OCI-LY1 (cell line): ENCODE measurements around the gene PROCA1.

Experiments used
- H2AFZ ChIP-seq: fragments of 200-600 bp; sonication (generic), shearing (Covaris generic); 2 replicates; pipeline ENCODE4 v1.6.0; 2014; ENCODE audit warnings: antibody characterized with exemption, mild to moderate bottlenecking, low read length
- H3F3A ChIP-seq: fragments of 200-600 bp; sonication (generic), shearing (Covaris generic); 2 replicates; pipeline ENCODE4 v1.6.0; 2014; ENCODE audit warnings: mild to moderate bottlenecking, antibody characterized with exemption, low read length, moderate library complexity; ENCODE audit not compliant: insufficient read depth
- H3K27ac ChIP-seq: fragments of 200-600 bp; sonication (generic); 2 replicates; pipeline ENCODE4 v1.5.1; 2014; ENCODE audit warnings: low read length, mixed run types, mild to moderate bottlenecking, low read depth; ENCODE audit not compliant: poor library complexity, severe bottlenecking
- H3K27me3 ChIP-seq: fragments of 200-600 bp; sonication (generic); 2 replicates; pipeline ENCODE4 v1.6.0; 2014; ENCODE audit warnings: antibody characterized with exemption, mild to moderate bottlenecking, low read length, moderate library complexity; ENCODE audit not compliant: insufficient read depth
- H3K36me3 ChIP-seq: fragments of 200-600 bp; sonication (generic); 2 replicates; pipeline ENCODE4 v1.6.1; 2014; ENCODE audit warnings: mild to moderate bottlenecking, antibody characterized with exemption, low read length, moderate library complexity, mixed read lengths; ENCODE audit not compliant: insufficient read depth
- H3K4me1 ChIP-seq: fragments of 200-600 bp; sonication (generic); 2 replicates; pipeline ENCODE4 v1.5.1; 2014; ENCODE audit warnings: mild to moderate bottlenecking, low read length, moderate library complexity; ENCODE audit not compliant: insufficient read depth, severe bottlenecking
- H3K4me2 ChIP-seq: fragments of 200-600 bp; sonication (generic), shearing (Covaris generic); 2 replicates; pipeline ENCODE4 v1.6.1; 2014; ENCODE audit warnings: low read length
- H3K4me3 ChIP-seq: fragments of 200-600 bp; sonication (generic); 2 replicates; pipeline ENCODE4 v1.5.1; 2014; ENCODE audit warnings: low read length, low read depth, mild to moderate bottlenecking, mixed read lengths; ENCODE audit not compliant: poor library complexity, severe bottlenecking
- H3K79me2 ChIP-seq: fragments of 200-600 bp; shearing (Covaris generic); 2 replicates; pipeline ENCODE4 v1.6.1; 2016; ENCODE audit warnings: mixed run types, low read length, mixed read lengths; ENCODE audit not compliant: insufficient read depth
- H3K9ac ChIP-seq: fragments of 200-600 bp; sonication (generic), shearing (Covaris generic); 2 replicates; pipeline ENCODE4 v1.6.1; 2014; ENCODE audit warnings: mild to moderate bottlenecking, low read length, mixed read lengths
- H3K9me2 ChIP-seq: fragments of 200-600 bp; sonication (generic), shearing (Covaris generic); 2 replicates; pipeline ENCODE4 v1.6.1; 2014; ENCODE audit warnings: low read depth, mild to moderate bottlenecking, low read length, mixed read lengths
- H3K9me3 ChIP-seq: fragments of 200-600 bp; shearing (Covaris generic); 2 replicates; pipeline ENCODE4 v1.6.1; 2014; ENCODE audit warnings: low read length, mixed read lengths
- H4K20me1 ChIP-seq: fragments of 200-600 bp; sonication (generic), shearing (Covaris generic); 2 replicates; pipeline ENCODE4 v1.6.0; 2016; ENCODE audit warnings: mild to moderate bottlenecking, low read length; ENCODE audit not compliant: insufficient read depth
- EZH2 ChIP-seq: fragments of 200-600 bp; sonication (generic), shearing (Covaris generic); IDR thresholded peaks from 2 replicates; pipeline ENCODE4 v1.8.0; 2017; ENCODE audit warnings: borderline replicate concordance, mixed run types, mild to moderate bottlenecking, antibody characterized with exemption, low read length, moderate library complexity, mixed read lengths
- TF ChIP-seq, protein P1 (sequence below): fragments of 200-600 bp; sonication (generic), shearing (Covaris generic); IDR thresholded peaks from 2 replicates; pipeline ENCODE4 v1.5.1; 2017; ENCODE audit warnings: mild to moderate bottlenecking, antibody characterized with exemption, low read length, moderate library complexity, mixed read lengths

PROCA1 gene

GRCh38 chr17:28748852-28749515 is 37.3 kb upstream of the PROCA1 start:
- H3K79me2 ChIP-seq: peaks cover 9% of the 10 kb centered on the region
- H3K9me3 ChIP-seq: no peaks in the 10 kb centered on the region
- H3K4me1 ChIP-seq: peaks cover 64% of the 10 kb centered on the region
- no peaks in the 10 kb centered on the region for H4K20me1 ChIP-seq
- H3K27me3 ChIP-seq: no peaks in the 10 kb centered on the region
- no peaks in the 10 kb centered on the region for H3F3A ChIP-seq
- H3K4me2 ChIP-seq: peak overlapping the region; percentile 11; the same call in 1 of the 2 replicates
- H3K9me2 ChIP-seq: no peaks in the 10 kb centered on the region
- H3K9ac ChIP-seq: no peak overlapping the region; the same call in 1 of the 2 replicates
- TF ChIP-seq EZH2: no peak
- TF ChIP-seq, protein P1, sequence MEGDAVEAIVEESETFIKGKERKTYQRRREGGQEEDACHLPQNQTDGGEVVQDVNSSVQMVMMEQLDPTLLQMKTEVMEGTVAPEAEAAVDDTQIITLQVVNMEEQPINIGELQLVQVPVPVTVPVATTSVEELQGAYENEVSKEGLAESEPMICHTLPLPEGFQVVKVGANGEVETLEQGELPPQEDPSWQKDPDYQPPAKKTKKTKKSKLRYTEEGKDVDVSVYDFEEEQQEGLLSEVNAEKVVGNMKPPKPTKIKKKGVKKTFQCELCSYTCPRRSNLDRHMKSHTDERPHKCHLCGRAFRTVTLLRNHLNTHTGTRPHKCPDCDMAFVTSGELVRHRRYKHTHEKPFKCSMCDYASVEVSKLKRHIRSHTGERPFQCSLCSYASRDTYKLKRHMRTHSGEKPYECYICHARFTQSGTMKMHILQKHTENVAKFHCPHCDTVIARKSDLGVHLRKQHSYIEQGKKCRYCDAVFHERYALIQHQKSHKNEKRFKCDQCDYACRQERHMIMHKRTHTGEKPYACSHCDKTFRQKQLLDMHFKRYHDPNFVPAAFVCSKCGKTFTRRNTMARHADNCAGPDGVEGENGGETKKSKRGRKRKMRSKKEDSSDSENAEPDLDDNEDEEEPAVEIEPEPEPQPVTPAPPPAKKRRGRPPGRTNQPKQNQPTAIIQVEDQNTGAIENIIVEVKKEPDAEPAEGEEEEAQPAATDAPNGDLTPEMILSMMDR: no peak
- H3K4me3 ChIP-seq: no peak overlapping the region
- peaks cover 76% of the 10 kb centered on the region for H3K36me3 ChIP-seq
- H3K27ac ChIP-seq: peak overlapping the region; percentile 85
- no peak overlapping the region for H2AFZ ChIP-seq

DNA sequence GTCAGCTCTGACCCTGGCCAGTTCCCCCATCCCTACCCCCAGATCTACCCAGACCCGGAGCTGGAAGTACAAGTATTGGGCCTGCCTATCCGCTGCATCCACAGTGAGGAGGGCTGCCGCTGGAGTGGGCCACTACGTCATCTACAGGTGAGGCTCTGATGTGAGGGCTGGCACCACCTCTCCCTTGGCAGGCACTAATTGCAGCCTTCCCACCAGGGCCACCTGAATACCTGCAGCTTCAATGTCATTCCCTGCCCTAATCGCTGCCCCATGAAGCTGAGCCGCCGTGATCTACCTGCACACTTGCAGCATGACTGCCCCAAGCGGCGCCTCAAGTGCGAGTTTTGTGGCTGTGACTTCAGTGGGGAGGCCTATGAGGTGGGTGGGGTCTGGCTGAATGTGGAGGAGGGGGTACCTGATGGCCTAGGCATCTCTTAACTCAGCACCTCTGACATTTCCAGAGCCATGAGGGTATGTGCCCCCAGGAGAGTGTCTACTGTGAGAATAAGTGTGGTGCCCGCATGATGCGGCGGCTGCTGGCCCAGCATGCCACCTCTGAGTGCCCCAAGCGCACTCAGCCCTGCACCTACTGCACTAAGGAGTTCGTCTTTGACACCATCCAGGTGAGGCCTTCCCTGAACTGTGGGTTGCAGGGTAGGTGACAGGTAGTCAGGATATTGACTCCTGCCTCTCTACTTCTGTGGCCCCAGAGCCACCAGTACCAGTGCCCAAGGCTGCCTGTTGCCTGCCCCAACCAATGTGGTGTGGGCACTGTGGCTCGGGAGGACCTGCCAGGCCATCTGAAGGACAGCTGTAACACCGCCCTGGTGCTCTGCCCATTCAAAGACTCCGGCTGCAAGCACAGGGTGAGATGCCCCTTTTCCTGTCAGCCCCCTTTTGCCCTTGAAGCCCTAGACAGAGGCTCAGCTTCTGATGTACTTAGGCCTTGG is 36.4 kb upstream of the PROCA1 start:
- peak overlapping the region; percentile 85 for H3K27ac ChIP-seq
- H3K9ac ChIP-seq: no peak overlapping the region; the same call in 1 of the 2 replicates
- peak overlapping the region; percentile 14; the same call in 1 of the 2 replicates for H3K4me2 ChIP-seq
- H4K20me1 ChIP-seq: no peaks in the 10 kb centered on the region
- no peaks in the 10 kb centered on the region for H3K27me3 ChIP-seq
- TF ChIP-seq, protein P1: no peak
- TF ChIP-seq EZH2: no peak
- H2AFZ ChIP-seq: no peak overlapping the region
- H3K79me2 ChIP-seq: peaks cover 9% of the 10 kb centered on the region
- H3K4me3 ChIP-seq: no peak overlapping the region
- H3K36me3 ChIP-seq: peaks cover 76% of the 10 kb centered on the region
- H3K9me2 ChIP-seq: no peaks in the 10 kb centered on the region
- H3K9me3 ChIP-seq: no peaks in the 10 kb centered on the region
- peaks cover 69% of the 10 kb centered on the region for H3K4me1 ChIP-seq
- H3F3A ChIP-seq: no peaks in the 10 kb centered on the region

GRCh38 chr17:28747051-28747691 is 35.5 kb upstream of the PROCA1 start:
- H3K4me3 ChIP-seq: no peak overlapping the region
- H3K9me2 ChIP-seq: no peaks in the 10 kb centered on the region
- peaks cover 65% of the 10 kb centered on the region for H3K4me1 ChIP-seq
- H3F3A ChIP-seq: no peaks in the 10 kb centered on the region
- H3K36me3 ChIP-seq: peaks cover 72% of the 10 kb centered on the region
- H3K9me3 ChIP-seq: no peaks in the 10 kb centered on the region
- H4K20me1 ChIP-seq: no peaks in the 10 kb centered on the region
- H3K27ac ChIP-seq: peak overlapping the region; percentile 85
- no peaks in the 10 kb centered on the region for H3K27me3 ChIP-seq
- no peak overlapping the region; the same call in 1 of the 2 replicates for H3K9ac ChIP-seq
- peaks cover 9% of the 10 kb centered on the region for H3K79me2 ChIP-seq
- no peak overlapping the region for H2AFZ ChIP-seq
- no peak for TF ChIP-seq EZH2
- TF ChIP-seq, protein P1: no peak
- peak overlapping the region; percentile 76; the same call in 1 of the 2 replicates for H3K4me2 ChIP-seq
